GM19324 (cell line): ENCODE results near the gene SMAD1.

Experiments used
- ATAC-seq: cut with Tn5 transposase; IDR thresholded peaks from one replicate; pipeline ENCODE4 v1.9.1; 2021; ENCODE audit warnings: mild to moderate bottlenecking, moderate library complexity; ENCODE audit not compliant: unreplicated experiment, low FRiP score

SMAD1 gene

DNA sequence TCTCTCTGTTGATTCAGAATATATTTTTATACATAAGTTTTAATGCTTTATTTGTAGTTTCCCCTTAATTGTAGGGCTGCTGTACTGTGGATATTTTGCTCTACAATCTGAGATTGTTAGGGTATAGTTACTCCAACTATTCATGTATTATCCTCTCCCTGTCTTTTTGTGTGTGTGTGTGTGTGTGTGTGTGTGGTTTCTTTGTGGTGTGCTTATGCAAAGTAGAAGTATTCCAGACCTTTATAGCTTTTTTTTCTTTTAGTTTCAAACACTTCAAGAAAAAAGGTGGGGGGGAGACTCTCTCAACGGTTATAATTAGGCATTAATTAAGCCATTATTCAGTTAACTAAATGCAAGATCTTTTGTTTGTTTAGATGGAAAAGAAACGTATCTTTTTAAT, 6.7 kb downstream of the SMAD1 start:
- ATAC-seq = peak; percentile 5

DNA sequence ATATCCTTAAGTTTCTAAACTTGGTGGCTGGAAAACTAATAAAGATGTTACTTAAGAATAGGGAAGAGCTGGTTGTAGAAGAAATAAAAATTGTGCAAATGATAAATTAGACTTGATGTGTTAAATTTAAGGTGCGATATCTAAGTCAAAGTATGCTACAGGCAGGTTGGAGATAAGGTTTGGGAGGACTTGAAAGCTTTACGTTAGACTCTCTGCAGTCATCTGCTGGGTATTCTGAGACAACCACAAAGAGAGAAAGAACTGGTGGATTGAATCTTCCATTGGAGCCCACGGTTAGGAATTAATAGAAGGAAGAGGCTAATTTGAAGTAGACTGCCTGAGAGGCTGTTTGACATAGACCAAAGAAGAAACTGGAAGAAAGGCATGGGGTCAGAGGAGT, 7.9 kb downstream of the SMAD1 start:
- ATAC-seq = no peak

DNA sequence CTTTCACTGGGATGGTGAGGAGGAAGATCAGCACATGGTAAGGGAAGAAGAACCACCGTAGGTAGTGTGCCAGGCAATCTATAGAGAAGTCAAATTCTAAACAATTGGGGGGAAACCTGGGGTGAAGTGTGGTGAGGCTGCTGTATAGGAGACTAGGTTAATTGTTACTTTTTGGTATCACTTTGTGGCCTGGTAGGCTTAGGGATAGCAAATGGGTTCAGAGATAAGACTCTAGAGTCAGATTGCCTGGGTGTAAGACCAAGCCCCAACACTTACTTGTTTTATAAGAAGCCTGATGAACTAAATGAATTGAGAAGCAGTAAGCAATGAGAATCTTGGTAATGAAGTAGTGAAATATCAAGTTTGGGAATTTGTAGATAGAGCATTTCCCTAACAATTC, 8.7 kb downstream of the SMAD1 start:
- no peak for ATAC-seq

DNA sequence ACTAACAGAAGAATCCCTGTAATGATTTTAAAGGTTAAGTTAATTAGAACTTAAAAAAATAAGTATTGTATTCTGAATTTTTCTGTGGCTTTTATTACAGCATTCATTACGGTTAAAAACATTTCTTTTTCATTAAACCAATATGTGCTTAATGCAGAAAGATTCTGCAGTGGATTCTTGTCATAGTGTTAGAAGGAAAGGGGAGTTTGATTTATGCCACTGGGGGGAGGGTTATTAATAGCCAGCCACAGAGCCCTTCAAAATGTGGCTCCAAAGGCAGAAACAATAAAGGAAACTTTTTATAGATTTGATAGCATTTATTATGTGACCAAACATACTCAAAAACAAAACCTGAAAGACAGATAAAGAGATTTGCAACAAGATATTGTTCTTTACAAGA, 9.1 kb downstream of the SMAD1 start:
- ATAC-seq = no peak

DNA sequence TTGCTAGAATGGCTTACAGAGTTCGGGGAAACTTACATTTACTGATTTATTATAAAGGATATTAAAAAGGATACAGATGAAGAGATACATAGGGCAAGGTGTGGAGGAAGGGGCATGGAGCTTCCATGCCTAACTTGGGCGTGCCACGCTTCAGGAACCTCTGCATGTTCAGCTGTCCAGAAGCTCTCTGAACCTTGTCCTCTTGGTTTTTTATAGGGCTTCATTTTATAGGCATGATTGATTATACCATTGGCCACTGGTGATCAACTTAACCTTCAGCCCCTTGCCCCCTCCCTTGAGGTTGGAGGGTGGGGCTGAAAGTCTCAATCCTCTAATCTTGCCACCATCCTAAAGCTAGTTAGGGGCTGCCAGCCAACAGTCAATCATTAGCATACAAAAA, 10.7 kb downstream of the SMAD1 start:
- no peak for ATAC-seq

DNA sequence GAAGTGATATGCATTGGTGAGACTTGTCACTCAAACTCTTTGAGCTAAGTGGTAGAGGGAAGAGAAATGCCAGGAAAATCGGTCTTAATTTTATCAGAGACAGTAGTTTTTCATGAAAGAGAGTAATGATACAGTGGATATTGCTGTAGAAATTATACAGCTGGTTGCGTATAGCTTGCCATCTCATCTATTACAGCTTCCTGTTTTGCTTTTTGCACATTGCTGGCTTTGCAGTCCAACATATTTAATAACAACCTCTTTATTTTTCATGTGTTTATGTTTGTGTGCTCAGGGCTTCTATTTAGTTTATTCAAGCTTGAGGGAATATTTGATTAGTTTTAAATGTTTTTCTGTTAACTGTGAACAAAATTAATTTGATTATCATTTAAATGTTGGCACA, 11.5 kb downstream of the SMAD1 start:
- no peak for ATAC-seq

DNA sequence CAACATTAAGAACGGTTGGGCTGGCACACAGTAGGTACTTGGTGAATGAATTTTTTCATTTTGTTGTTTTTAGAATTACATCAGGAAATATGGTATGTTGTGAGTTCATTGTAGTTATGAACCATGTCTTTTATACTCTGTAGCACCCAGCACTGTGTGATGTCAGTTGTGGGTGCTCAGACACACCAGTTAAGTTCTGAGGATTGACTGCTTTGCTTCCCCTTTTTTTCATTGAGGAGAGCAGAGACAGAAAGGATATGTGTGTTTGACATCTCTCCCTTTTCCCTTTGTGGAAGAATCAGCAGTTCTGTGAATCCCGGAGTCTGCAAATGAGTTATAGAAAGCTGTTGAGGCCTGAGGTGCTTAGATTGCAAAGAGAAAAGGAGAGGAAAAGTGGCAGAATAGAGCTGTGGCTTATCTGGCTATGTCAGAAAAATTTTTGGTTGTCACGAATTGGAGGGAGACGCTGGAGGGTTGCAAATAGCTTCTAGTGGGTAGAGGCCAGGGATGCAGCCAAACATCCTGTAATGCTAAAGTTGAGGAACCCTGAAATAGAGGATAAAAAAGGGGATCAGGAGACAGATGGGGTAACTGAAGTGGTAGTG, 13.1 kb downstream of the SMAD1 start:
- no peak for ATAC-seq

DNA sequence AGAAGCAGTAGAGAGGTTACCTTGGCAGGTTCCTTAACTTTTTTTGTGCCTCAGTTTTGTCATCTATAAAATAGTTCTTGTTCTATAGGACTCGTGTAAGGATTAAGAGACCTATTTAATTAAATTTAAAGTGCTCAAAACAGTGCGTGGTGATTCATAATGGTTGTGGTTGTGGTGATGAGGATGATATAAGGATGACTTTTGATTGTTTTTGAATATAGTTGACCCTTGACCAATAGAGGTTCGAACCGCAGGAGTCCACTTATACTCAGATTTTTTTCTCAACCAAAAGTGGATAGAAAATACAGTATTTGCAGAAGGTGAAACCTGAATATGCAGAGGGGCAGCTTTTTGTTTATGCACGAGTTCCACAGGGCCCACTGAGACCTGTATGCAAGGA, 14.6 kb downstream of the SMAD1 start:
- no peak for ATAC-seq

DNA sequence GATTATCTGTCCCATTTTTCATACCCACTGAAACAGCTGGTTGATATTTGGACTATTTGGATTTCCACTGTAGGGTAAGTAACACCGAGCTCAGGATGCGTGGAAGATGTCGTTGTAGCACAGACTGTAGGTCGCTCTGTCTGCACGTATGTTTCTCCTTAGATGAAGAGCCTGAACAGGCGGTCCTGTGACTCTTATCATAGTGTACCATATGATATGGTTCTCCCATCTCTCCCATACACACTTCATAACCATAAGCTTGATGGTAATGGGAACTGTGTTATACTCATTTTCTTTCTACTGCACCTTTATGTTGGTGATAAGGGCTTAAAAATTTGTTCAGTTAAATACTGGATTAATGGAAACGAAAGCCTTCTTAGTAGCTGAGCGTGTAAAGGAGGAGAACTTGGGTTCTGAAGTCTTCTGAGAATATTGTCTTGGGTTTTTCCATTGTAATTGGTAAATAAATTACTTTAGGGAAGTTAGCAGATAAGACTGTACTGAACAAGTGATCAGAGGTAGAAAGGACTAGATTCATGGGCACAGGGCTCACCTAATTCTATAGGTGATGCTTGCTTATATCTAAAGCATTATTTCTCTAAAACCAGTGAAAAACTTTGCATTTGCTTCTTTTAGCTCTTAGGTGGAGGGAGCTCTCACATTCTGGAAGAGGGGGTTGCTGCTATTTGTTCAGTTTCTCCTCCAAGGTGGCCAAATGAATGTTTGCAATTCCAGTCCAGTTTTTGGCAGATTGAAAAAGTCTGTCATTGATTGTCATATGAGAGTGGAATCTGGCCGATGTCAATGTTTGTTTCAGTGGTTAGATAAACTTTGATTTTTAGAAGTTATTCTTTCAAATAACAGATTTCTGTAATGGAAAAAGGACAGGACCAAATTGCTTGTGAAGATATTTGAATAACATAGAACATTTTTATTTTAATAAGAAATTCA, 15.8 kb downstream of the SMAD1 start:
- ATAC-seq = no peak

DNA sequence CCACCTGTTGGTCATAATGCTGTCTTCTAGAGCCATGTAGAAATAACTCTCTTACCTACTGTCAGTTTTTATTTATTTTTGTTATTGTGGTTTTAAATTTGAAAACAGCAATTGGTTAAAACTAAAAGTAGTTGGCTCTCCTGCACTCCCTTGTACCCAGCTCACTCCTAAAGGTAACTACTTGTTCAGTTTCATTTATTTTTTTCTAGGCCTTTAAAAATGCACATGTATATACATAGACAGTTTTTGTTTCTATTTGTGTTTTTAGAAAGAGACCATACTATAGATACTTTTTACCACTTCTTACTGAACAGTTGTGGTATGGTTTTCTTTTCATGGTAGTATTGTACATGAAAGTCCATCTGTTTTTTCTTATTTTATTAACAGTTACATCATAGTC, 16.8 kb downstream of the SMAD1 start:
- peak; percentile 68 for ATAC-seq

DNA sequence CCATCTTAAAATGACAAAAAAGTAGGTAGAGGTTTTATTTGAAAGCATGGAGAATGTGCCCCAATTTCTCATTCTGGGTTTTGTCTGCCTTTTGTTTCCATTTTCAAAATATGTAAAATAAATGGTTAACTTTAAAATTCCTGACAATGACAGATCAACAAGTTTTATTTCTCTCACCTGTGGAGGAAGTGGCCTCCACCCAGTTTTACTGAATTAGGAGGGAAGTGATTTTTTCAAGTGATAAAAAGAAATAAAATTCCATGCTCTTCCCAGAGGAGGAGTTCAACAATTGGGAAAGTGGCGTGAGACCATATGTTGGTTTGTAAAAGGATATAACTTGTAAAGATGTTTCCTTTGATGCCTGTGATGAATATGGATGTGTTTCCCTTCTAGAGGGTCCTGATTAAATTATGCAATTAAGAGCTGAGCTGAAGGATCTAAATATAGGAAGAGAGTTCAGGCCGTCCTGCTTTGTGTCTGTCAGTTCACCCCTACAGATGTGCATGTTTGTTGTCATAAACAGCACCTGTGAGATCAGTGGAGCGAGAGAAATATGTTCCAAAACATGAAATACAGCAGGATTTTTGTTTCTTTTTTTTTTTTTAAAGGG, 19.5 kb downstream of the SMAD1 start:
- no peak for ATAC-seq

DNA sequence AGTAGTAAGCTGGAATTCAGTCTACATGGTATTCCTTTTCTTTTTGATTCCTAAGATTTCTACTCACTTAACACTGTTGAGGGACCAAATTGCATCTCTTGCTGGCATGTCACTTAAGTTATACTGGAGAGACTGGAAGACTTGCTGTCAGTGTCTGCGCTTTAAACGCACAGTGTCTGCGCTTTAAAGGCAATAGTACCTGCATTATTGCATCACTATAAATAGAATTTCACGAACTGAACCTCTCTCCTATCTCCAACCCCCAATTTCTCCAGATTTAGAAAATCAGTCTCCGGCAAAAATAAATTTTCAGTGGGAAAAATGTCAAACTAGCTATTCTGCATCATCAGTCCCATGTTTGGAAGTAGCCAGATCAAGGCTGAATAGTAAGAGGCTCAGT, 21.2 kb downstream of the SMAD1 start:
- ATAC-seq = no peak

DNA sequence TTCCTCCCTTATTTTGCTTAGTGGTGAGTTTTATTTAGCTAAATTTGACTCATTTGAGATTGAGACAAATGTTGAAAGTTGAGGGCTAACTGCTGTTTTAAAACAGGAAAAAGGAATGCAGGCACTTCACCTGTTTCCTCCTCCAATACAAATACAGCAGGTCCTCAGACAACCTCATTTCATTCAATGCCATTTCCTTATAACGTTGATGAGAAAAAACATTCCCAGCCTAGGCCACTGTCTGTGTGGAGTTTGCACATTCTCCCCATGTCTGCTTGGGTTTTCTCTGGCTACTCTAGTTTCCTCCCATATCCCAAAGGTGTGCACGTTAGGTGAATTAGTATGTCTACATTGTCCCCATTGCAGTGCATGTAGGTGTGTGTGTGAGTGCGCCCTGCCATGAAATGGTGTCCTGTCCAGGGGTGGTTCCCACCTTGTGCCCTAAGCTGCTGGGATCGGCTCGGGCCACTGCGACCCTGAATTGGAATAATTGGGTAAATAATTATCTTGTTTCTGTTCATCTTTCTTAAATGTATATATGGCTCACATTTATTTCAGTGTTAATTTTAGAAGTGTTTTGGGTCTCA, 21.9 kb downstream of the SMAD1 start:
- no peak for ATAC-seq

DNA sequence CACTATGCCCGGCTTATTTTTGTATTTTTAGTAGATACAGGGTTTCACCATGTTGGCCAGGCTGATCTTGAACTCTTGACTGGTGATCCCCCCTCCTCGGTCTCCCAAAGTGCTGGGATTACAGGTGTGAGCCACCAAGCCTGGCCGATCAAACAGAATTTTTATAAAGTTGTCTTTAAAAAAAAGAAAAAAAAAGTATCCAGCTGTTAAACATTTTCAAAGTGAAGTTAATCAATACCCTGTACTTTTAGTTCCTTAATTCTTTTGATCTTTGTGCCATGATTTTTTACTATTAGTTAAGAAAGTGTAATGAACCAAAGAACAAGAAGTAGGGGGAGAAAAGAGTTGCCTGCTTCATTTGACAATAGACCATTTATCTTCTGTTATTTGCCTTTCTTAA, 24.3 kb downstream of the SMAD1 start:
- ATAC-seq = no peak

DNA sequence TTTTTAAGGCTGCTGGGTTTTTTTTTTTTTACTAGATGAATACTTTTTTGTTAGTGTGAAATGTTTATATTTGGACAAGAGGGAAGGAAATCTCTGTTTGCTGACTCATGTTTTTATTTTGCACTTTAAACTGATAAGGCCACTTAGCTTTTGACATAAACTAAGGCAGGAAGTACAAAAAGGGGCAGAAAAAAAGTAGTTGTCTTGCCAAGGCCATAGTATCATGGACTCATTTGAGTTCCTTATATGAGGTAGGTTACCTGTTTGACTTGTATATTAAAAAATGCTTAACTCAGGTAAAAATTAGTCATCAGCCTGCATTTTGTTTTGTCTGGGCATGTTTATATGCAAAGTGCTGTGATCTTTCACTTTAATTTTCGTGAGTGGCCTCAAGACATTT, 26.0 kb downstream of the SMAD1 start:
- ATAC-seq = no peak

DNA sequence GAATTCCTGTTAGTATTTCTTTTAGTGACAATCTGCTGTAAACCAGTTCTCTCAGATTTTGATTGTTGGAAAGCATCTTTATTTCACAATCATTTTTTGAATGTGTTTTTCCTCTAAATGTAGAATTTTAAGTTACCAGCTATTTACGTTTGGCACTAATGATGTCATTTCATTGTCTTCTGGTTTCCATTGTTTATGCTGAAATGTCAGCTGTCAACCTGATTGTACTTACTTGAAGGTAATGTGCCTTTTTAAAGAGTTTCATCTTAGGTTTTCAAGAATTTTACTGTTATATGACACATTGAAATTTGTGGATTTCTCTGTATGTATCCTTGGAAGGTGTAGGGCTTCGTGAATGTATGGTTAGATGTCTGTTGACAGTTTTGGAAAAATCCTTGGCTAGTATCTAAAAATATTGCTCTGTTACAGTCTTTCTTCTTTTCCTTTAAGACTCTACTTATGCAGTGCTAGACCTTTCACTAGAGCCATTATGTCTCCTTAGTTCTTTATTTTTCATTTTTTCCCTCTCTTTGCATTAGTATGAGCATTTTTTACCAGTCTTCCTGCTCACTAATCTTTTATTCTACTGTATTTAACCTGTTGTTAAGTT, 30.4 kb downstream of the SMAD1 start:
- ATAC-seq = no peak

DNA sequence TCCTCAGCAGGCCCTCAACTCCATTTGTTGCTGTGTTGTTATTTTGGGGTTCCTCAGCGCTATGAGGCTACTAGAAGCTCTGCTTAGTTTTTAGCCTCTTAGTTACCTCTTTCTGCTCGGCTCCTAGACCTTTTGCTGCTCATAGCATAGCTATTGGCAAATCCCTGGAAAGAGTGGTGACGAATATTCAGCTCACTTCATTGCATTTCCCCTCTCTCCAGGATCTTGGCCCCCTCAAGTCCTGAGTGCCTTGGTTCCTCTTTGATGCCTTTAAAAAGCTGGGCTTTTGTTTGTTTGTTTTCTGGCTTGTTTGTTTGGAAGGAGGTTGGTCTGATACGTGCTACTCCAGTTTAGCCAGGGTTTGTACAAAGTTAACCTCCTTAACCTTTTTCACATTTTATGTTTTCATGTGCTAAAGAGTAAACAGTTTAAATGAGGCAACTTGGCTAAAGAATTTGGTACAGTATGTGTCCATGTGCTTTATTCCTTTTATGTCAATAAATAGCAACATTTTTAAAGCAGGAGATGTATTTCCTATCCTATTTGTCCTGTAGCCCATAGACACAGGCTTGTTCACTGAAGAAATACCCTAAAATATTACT, 31.5 kb downstream of the SMAD1 start:
- ATAC-seq = no peak

DNA sequence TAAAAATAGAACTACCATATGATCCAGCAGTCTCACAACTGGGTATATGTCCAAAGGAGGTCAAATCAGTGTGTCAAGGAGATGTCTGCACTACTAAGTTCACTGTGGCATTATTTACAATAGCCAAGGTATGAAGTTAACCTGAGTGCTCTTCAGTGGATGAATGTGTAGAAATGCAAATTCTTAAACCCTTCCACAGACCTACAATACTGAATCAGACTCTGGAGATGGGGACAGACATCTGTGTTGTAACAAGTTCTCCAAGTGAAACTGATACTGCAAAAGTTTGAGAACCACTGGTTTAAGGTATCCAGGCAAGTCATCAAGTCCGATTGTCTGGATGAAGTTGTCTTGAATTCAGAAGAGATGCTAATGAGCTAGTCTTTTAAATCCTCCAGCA, 38.5 kb downstream of the SMAD1 start:
- no peak for ATAC-seq

DNA sequence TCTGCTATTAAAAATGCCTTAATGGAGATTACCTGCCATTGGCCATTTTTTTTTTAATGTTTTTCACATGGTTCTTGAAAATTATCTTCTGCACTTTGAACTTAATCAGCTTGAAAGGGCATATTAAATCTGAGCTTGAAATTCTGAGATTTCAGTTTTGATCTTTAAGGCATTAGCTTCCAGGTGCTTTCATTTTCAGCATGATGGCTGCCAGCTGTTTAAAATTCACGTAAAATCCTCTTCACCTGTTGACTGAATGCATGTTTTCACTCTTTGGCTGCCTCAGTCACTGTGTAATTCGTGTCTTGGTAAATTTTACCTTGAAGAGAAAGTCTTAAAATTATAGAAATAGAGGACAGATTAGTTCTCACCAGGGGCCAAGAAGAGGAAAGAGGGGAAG, 39.6 kb downstream of the SMAD1 start:
- no peak for ATAC-seq

DNA sequence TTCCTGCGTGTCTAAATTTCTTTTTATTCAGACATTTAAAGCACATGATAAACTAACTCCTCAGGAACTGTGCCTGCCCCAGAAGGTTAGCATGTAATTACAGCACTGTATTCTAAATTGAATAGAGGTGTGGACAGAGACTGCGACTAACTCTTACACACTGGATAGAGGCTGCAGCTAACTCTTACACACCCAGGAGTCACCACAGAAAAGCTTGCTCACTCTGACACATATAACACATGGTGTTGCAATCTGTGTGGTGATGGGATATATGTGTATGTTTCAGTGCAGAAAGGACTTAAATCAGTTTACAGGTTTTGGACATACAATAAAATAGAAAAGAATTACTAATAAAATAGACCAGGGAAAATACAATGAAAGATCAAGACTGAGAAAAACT, 41.5 kb downstream of the SMAD1 start:
- no peak for ATAC-seq

DNA sequence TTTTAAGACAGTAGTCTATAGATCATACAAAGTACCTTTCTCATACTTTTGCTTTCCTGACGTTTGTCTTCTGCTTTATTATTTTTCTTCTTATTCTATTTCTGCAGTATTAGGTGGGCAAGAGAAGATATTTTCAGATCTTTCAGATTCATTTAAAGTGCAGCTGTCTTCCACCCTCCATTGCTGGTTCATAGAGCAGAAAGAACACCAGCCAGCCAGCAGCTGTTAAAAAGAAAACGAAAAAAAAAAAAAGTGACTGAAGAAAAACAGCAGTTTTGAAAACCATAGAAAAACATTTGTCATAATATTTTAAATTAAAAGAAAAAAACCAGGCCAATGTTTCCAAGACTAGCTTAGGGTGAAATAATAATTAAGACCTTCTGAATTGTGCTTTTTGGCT, 42.9 kb downstream of the SMAD1 start:
- no peak for ATAC-seq
